K562 (cell line): ENCODE data around the gene CNTROB. TPM values are rescaled to one million over a fixed set of nuclear protein-coding genes. Genes with fewer than 3 reads are reported as not detected.

ENCODE experiments used
- ATF3 ChIP-seq, 2 experiments: fragments of 450-650 bp in 1 of 2; sonication (generic) in 1 of 2; formaldehyde crosslinking in 1 of 2; IDR thresholded peaks in 1 of 2; conservative IDR thresholded peaks in 1 of 2; 2 replicates each; pipeline versions ENCODE4 v1.6.1 to v1.8.1; 2016 to 2023; ENCODE audit warnings: mild to moderate bottlenecking in 2 of 2, moderate library complexity in 2 of 2, inconsistent platforms in 1 of 2, missing genetic modification reagents in 1 of 2
- CBFB ChIP-seq: sonication (generic); formaldehyde crosslinking; IDR thresholded peaks from 2 replicates; pipeline ENCODE4 v1.4.0; 2020; ENCODE audit warnings: mild to moderate bottlenecking, missing genetic modification reagents
- MAFG ChIP-seq: fragments of 450-650 bp; conservative IDR thresholded peaks from 2 replicates; pipeline ENCODE4 v1.6.1; 2016; ENCODE audit warnings: missing genetic modification characterization, missing compliant biosample characterization
- MAFK ChIP-seq: IDR thresholded peaks from 2 replicates; pipeline ENCODE4 v1.6.1; 2011; ENCODE audit warnings: low read length, improper control_type of control experiment
- MEF2D ChIP-seq: conservative IDR thresholded peaks from 2 replicates; pipeline ENCODE4 v1.6.1; 2016; ENCODE audit warnings: low read depth, missing genetic modification characterization, missing compliant biosample characterization
- NR2C1 ChIP-seq, 2 experiments: fragments of 450-650 bp; IDR thresholded peaks; 2 replicates each; pipeline ENCODE4 v1.6.1; 2017; ENCODE audit warnings: mild to moderate bottlenecking in 2 of 2, antibody characterized with exemption in 1 of 2, inconsistent platforms in 1 of 2, missing compliant biosample characterization in 1 of 2, missing genetic modification characterization in 1 of 2
- SLC30A9 ChIP-seq: fragments of 250-450 bp; sonication (Bioruptor Pico); IDR thresholded peaks from 2 replicates; pipeline ENCODE4 v1.8.0; 2022; ENCODE audit warnings: mild to moderate bottlenecking, moderate library complexity
- TBL1XR1 ChIP-seq, 2 experiments: IDR thresholded peaks; 2 replicates each; pipeline ENCODE4 v1.6.1; 2012; ENCODE audit warnings: improper control_type of control experiment in 2 of 2, low read length in 2 of 2, mild to moderate bottlenecking in 1 of 2
- TEAD4 ChIP-seq, 2 experiments: sonication (generic) in 1 of 2; formaldehyde crosslinking in 1 of 2; IDR thresholded peaks; 2 replicates each; pipeline versions ENCODE4 v1.6.1 to v1.8.0; 2012 to 2022; ENCODE audit warnings: borderline replicate concordance in 1 of 2, inconsistent platforms in 1 of 2, low read length in 1 of 2, mild to moderate bottlenecking in 1 of 2, missing genetic modification reagents in 1 of 2
- ZNF140 ChIP-seq: fragments of 250-450 bp; sonication (Bioruptor Pico); IDR thresholded peaks from 2 replicates; pipeline ENCODE4 v1.8.0; 2021; ENCODE audit warnings: moderate library complexity, mild to moderate bottlenecking, inconsistent platforms
- ZNF316 ChIP-seq: fragments of 450-650 bp; IDR thresholded peaks from 2 replicates; pipeline ENCODE4 v1.6.1; 2016
- ZNF76 ChIP-seq: fragments of 250-450 bp; sonication (Bioruptor Pico); IDR thresholded peaks from 2 replicates; pipeline ENCODE4 v1.4.0; 2020; ENCODE audit warnings: mild to moderate bottlenecking, moderate library complexity, borderline replicate concordance
- polyA plus RNA-seq, 8 experiments: library from polyadenylated mRNA; depleted of rRNA in 4 of 8; stranded (reverse) in 5 of 8; unstranded in 3 of 8; fragments of >200 nt; fragmentation: Nextera tagmentation in 2 of 8; fragmentation: Illumina TruSeq in 1 of 8; extraction: Ambion mirVana in 2 of 8; extraction: Trizol in 1 of 8; gene quantifications; 2 replicates each; pipeline versions ENCODE4 v1.2.1 to v1.2.3, GENCODE V29; 2011 to 2014; ENCODE audit warnings: inconsistent platforms in 1 of 8, missing spikeins in 1 of 8
- total RNA-seq, 7 experiments: library from RNA; depleted of rRNA in 6 of 7; stranded (reverse); fragments of >200 nt in 6 of 7; fragmentation: Illumina TruSeq in 2 of 7; extraction: Trizol in 2 of 7; gene quantifications; 2 replicates each; pipeline versions ENCODE4 v1.2.1 to v1.2.3, GENCODE V29; 2011 to 2021; ENCODE audit warnings: low replicate concordance in 1 of 7
- TF ChIP-seq, protein P1 (sequence below): sonication (generic); formaldehyde crosslinking; IDR thresholded peaks from 2 replicates; pipeline ENCODE4 v1.8.1; 2022; ENCODE audit warnings: missing genetic modification reagents
- TF ChIP-seq, protein P2 (sequence below), 2 experiments: fragments of 450-650 bp; IDR thresholded peaks; 2 replicates each; pipeline ENCODE4 v1.6.1; 2016
- TF ChIP-seq, protein P3 (sequence below), 2 experiments: fragments of 450-650 bp; IDR thresholded peaks; 2 replicates each; pipeline ENCODE4 v1.6.1; 2016; ENCODE audit warnings: mild to moderate bottlenecking in 2 of 2, borderline replicate concordance in 1 of 2, low read depth in 1 of 2, moderate library complexity in 1 of 2

The CNTROB gene
- total and polyA plus RNA-seq, 9 of the 15 experiments (the other 6 are each of a cell fraction or from before 2014, with no cell fraction given), result 1.9 to 33.3 (median 23.0) TPM

GRCh38 chr17:7967751-7968150, 35.7 kb downstream of the CNTROB start (continued):
- TF ChIP-seq ATF3 (IDR thresholded peaks at IDR 0.05) (no peak), ATF3 (CRISPR knock-in tag; conservative IDR thresholded peaks at IDR 0.05) (no peak), ZNF316 (peak; percentile 84), TBL1XR1 (IDR thresholded peaks at IDR 0.05; ENCODE audit: low read length in 2 of 2) (no peak), NR2C1 (IDR thresholded peaks at IDR 0.05) (no peak), NR2C1 (tag; IDR thresholded peaks at IDR 0.05) (no peak), TEAD4 (IDR thresholded peaks at IDR 0.05; ENCODE audit: low read length) (no peak), TEAD4 (CRISPR knock-in tag; IDR thresholded peaks at IDR 0.05; ENCODE audit: borderline replicate concordance) (no peak), MAFG (tag) (peak; percentile 79), ZNF140 (no peak), MEF2D (tag) (no peak), MAFK (peak; percentile 54; the same call in 1 of the 2 replicates), SLC30A9 (CRISPR knock-in tag) (no peak), CBFB (CRISPR knock-in tag) (no peak), ZNF76 (no peak)
- TF ChIP-seq, protein P1, sequence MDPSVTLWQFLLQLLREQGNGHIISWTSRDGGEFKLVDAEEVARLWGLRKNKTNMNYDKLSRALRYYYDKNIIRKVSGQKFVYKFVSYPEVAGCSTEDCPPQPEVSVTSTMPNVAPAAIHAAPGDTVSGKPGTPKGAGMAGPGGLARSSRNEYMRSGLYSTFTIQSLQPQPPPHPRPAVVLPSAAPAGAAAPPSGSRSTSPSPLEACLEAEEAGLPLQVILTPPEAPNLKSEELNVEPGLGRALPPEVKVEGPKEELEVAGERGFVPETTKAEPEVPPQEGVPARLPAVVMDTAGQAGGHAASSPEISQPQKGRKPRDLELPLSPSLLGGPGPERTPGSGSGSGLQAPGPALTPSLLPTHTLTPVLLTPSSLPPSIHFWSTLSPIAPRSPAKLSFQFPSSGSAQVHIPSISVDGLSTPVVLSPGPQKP (CRISPR knock-in tag), result no peak
- TF ChIP-seq, protein P2, sequence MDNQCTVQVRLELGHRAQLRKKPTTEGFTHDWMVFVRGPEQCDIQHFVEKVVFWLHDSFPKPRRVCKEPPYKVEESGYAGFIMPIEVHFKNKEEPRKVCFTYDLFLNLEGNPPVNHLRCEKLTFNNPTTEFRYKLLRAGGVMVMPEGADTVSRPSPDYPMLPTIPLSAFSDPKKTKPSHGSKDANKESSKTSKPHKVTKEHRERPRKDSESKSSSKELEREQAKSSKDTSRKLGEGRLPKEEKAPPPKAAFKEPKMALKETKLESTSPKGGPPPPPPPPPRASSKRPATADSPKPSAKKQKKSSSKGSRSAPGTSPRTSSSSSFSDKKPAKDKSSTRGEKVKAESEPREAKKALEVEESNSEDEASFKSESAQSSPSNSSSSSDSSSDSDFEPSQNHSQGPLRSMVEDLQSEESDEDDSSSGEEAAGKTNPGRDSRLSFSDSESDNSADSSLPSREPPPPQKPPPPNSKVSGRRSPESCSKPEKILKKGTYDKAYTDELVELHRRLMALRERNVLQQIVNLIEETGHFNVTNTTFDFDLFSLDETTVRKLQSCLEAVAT (IDR thresholded peaks at IDR 0.05), result no peak
- TF ChIP-seq, protein P3, sequence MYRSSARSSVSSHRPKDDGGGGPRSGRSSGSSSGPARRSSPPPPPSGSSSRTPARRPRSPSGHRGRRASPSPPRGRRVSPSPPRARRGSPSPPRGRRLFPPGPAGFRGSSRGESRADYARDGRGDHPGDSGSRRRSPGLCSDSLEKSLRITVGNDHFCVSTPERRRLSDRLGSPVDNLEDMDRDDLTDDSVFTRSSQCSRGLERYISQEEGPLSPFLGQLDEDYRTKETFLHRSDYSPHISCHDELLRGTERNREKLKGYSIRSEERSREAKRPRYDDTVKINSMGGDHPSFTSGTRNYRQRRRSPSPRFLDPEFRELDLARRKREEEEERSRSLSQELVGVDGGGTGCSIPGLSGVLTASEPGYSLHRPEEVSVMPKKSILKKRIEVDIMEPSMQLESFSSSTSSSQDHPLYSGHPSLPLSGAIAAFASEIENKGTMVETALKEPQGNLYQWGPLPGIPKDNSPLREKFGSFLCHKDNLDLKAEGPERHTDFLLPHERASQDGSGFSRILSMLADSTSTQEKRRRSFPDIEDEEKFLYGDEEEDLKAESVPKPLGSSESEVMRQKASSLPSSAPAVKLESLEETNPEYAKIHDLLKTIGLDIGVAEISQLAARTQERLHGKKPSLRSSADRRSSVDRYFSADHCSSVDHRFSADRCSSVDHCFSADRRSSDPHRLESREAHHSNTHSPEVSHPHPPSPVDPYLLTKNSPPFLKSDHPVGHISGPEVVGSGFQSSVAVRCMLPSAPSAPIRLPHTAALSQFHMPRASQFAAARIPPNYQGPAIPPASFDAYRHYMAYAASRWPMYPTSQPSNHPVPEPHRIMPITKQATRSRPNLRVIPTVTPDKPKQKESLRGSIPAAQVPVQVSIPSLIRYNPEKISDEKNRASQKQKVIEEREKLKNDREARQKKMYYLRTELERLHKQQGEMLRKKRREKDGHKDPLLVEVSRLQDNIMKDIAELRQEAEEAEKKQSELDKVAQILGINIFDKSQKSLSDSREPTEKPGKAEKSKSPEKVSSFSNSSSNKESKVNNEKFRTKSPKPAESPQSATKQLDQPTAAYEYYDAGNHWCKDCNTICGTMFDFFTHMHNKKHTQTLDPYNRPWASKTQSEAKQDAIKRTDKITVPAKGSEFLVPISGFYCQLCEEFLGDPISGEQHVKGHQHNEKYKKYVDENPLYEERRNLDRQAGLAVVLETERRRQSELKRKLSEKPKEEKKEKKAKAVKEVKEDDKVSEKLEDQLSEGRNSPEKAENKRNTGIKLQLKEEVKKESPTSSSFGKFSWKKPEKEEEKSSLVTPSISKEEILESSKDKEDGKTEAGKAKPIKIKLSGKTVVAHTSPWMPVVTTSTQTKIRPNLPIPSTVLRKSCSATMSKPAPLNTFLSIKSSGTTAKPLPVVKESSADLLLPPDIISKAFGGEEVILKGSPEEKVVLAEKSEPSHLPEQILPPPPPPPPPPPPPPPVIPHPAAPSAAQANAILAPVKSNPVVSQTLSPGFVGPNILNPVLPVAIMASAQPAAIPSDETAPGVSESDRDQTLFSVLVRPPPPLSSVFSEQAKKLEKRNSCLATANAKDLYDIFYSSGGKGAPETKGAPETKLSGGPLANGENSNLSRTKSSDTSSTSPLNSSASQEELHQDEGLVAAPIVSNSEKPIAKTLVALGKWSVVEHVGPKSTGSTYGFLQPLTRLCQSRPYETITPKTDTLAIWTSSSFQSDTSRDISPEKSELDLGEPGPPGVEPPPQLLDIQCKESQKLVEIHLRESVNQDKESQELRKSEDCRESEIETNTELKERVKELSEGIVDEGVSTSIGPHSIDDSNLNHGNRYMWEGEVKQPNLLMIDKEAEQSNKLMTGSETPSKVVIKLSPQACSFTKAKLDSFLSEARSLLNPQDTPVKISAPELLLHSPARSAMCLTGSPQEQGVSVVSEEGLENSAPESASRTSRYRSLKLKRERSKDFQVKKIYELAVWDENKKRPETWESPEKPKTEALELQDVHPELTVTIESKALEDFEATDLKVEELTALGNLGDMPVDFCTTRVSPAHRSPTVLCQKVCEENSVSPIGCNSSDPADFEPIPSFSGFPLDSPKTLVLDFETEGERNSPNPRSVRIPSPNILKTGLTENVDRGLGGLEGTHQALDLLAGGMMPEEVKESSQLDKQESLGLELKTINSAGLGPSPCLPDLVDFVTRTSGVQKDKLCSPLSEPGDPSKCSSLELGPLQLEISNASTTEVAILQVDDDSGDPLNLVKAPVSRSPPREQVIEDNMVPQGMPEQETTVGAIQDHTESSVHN (IDR thresholded peaks at IDR 0.05; ENCODE audit: borderline replicate concordance in 1 of 2, low read depth in 1 of 2), result no peak
